ENCODE data around the gene KIF26A.

DNA sequence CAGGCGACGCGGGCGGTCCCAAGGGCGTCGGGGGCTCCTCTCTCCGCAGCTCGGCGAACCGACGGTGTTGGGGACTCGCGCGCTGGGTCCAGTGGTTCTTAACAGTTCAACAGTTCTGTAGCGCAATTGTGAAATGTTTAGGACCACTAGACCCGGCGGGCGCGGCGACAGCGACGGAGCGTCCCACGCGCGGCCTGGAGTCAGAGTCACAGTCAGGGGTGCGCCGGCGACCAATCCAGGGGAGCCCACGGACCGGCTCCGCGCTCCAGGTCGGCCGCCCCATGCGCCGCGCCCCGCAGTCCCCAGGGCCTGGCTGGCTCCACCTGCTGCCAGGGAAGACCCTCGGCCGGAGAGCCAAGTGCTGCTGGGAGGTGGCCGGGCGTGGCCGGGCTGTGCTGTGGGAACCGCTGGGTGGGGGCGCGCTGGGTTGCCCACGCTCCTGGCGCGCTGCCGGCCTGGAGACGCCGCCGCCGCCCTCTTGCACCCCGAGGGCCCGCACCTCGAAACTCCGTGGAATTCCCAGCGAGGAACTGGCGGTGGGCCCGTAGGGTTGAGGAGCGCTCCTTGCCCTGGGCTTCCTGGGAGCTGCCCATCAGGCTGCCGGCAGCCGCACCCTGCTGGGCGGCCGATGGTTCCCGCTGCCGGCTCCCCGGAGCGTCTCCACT lies 20.9 kb upstream of the KIF26A start:
- TF ChIP-seq, protein P1, sequence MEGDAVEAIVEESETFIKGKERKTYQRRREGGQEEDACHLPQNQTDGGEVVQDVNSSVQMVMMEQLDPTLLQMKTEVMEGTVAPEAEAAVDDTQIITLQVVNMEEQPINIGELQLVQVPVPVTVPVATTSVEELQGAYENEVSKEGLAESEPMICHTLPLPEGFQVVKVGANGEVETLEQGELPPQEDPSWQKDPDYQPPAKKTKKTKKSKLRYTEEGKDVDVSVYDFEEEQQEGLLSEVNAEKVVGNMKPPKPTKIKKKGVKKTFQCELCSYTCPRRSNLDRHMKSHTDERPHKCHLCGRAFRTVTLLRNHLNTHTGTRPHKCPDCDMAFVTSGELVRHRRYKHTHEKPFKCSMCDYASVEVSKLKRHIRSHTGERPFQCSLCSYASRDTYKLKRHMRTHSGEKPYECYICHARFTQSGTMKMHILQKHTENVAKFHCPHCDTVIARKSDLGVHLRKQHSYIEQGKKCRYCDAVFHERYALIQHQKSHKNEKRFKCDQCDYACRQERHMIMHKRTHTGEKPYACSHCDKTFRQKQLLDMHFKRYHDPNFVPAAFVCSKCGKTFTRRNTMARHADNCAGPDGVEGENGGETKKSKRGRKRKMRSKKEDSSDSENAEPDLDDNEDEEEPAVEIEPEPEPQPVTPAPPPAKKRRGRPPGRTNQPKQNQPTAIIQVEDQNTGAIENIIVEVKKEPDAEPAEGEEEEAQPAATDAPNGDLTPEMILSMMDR (conservative IDR thresholded peaks at IDR 0.05; ENCODE audit: low read depth, low read length) = no peak
- TF ChIP-seq EZH2 (IDR thresholded peaks at IDR 0.05; ENCODE audit: low read length, unreplicated experiment) = no peak
